Heart left ventricle (tissue), 16 donors: ENCODE measurements around the gene ELOVL2. TPM values are rescaled to one million over a fixed set of nuclear protein-coding genes. Genes with fewer than 3 reads are reported as not detected.

ENCODE experiments used
- ATAC-seq, 4 donors: fragments of 200-7000 bp; cut with Tn5 transposase; one replicate each; pipeline ENCODE4 v1.9.1; 2020 to 2022; ENCODE audit warnings: moderate library complexity in 4 of 4, mild to moderate bottlenecking in 3 of 4, moderate number of reproducible peaks in 1 of 4
- DNase-seq, 5 donors: peaks; one replicate each; pipeline ENCODE4 v3.0.0-alpha.2; 2020
- H3K27ac ChIP-seq, 12 donors: fragments of 200-600 bp; sonication (generic) in 4 of 12; one replicate each; pipeline versions ENCODE4 v1.5.0 to v1.8.0; 2016 to 2022; ENCODE audit warnings: mild to moderate bottlenecking in 2 of 12
- H3K27me3 ChIP-seq, 9 donors: fragments of 200-600 bp; sonication (generic) in 2 of 9; one replicate each; pipeline versions ENCODE4 v1.5.1 to v1.8.0; 2016 to 2022; ENCODE audit warnings: mild to moderate bottlenecking in 3 of 9
- H3K36me3 ChIP-seq, 9 donors: fragments of 200-600 bp; sonication (generic) in 2 of 9; one replicate each; pipeline versions ENCODE4 v1.5.0 to v1.8.0; 2018 to 2022; ENCODE audit warnings: mild to moderate bottlenecking in 2 of 9
- H3K4me1 ChIP-seq, 12 donors: fragments of 200-600 bp; sonication (generic) in 4 of 12; one replicate each; pipeline versions ENCODE4 v1.5.0 to v1.8.0; 2016 to 2022; ENCODE audit warnings: mild to moderate bottlenecking in 3 of 12
- H3K4me3 ChIP-seq, 12 donors: fragments of 200-600 bp; sonication (generic) in 4 of 12; one replicate each; pipeline versions ENCODE4 v1.5.0 to v1.8.0; 2017 to 2022; ENCODE audit warnings: mild to moderate bottlenecking in 9 of 12, moderate library complexity in 4 of 12
- H3K9me3 ChIP-seq, 12 donors: fragments of 200-600 bp; sonication (generic) in 4 of 12; one replicate each; pipeline versions ENCODE4 v1.5.0 to v1.8.0; 2016 to 2022; ENCODE audit warnings: mild to moderate bottlenecking in 1 of 12
- CTCF ChIP-seq, 12 donors: fragments of 200-600 bp; sonication (generic) in 4 of 12; IDR thresholded peaks; one replicate each; pipeline versions ENCODE4 v1.5.0 to v1.8.0; 2018 to 2022; ENCODE audit warnings: antibody characterized with exemption in 12 of 12, mild to moderate bottlenecking in 5 of 12
- POLR2A ChIP-seq, 2 donors: fragments of 450-650 bp; IDR thresholded peaks; one replicate each; pipeline ENCODE4 v1.6.1; 2017; ENCODE audit warnings: antibody characterized with exemption in 2 of 2, mild to moderate bottlenecking in 2 of 2, moderate library complexity in 2 of 2
- WGBS, 4 donors: extraction: QIAGEN DNeasy Blood & Tissue Kit in 2 of 4; methylation state at CpG; one replicate each; pipeline versions ENCODE4 v1.1.5 to v1.1.7; 2013 to 2018; 5-methylcytosine and 5-hydroxymethylcytosine counted together
- intact Hi-C, 10 donors: fragments of 100-400 bp; cut with DNase I; formaldehyde crosslinking; loops; one replicate each; pipeline versions ENCODE4 v1.11.1 to v1.14.2; 2022
- polyA plus RNA-seq, 2 donors: library from polyadenylated mRNA; stranded (reverse); fragments of 200-250 nt; gene quantifications; one replicate each; pipeline ENCODE4 v1.2.3, GENCODE V29; 2013
- total RNA-seq, 9 donors: library from RNA; depleted of rRNA in 2 of 9; stranded (reverse); fragments of >200 nt in 2 of 9; fragmentation: NEBNext Ultra II Directional in 3 of 9; extraction: Animal tissue kit (Norgen Biotek cat#: 25700) in 3 of 9; gene quantifications; one replicate each; pipeline versions ENCODE4 v1.1.0 to v1.2.4, GENCODE V29; 2016 to 2023
- donor health status: ischemic (EF 13 %, LVEDD 7.1; RV severe dilation, severe dysfunction).
- donor health status: healthy with polysubstance abuse.
- donor health status: DM: no; HTN: yes; CAD: no.
- donor health status: DM: no; HTN: no; CAD: no.
- donor health status: ischemic (EF 25% LVEDD 6.9; RV normal size, moderate dysfunction).
- donor health status: ischemic (EF 25% LVEDD 5.7; RV mildly dilated, moderate dysfunction).
- donor health status: healthy.
- donor health status: DM: yes; HTN: yes; CAD: no.
- donor health status: ischemic (EF 35%, LVEDD 5.7; RV mildly dilated, moderate dysfunction).
- donor health status: nonischemic (EF 11% LVEDD 7.7; RV severe dilation, severe dysfunction).
- donor health status: DM: yes; HTN: yes; CAD: no.
- donor health status: PGD.
- donor health status: ischemic (EF 29% LVEDD 5.4; RV normal size, mild dysfunction).
- donor health status: nonischemic (EF 23%, LVEDD 6.1; RV moderate dilation, normal function).

ELOVL2 gene
- total and polyA plus RNA-seq, 11 donors = 1.1 to 6.1 (median 1.6) TPM

DNA sequence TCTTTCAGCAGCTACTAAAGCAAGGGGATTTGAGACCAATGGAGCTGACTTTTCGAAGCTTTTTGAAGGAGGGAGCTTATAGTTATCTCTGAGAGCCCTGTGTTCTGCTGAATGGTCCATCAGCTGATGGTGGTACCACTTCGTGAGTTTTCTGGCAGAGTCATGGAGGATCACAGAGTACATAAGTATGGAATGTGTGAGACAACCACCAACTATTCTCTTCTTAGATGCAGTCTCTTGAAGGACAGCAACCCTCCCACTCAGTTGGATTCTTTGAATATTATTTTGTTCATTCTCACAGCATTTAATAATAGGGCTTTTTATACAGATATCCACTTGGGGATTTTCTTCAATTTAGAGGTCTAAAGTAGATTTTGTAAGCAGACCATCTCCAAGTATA is 75.3 kb downstream of the ELOVL2 start:
- Histone ChIP-seq H3K36me3 (peaks cover 0 to 4% (median 0%) of the 10 kb centered on the region in 9 donors), H3K4me3 (no peak overlapping the region), H3K4me1 (no peaks in the 10 kb centered on the region), H3K9me3 (peaks cover 0 to 23% (median 6%) of the 10 kb centered on the region in 12 donors), H3K27ac (no peak overlapping the region), H3K27me3 (no peaks in the 10 kb centered on the region)
- ATAC-seq (no peak), DNase-seq (no peak)
- intact Hi-C loops = no loop called here
- WGBS, 4 donors = 50 to 73% (median 63%) methylated on average over 2 of the region's 2 CpGs
- TF ChIP-seq CTCF (IDR thresholded peaks at IDR 0.05) (no peak), POLR2A (IDR thresholded peaks at IDR 0.05) (no peak)

DNA sequence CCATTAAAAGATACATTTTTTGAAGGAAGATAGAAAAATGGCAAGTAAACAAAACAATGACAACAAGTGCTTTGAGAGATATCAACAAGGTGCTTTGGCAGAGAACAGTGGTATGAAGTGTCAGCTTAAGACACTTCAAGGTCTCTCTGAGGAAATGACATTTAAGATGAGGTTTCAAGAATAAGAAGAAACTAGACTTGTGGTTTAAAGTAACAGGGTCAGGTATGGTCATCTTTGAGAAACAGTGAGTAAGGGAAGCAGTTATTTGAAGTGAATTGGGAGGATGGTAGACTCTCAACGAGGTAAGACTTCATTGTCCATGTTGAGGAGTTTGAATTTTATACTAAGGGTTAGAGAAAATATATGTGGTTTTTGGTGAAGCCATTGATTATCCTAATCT is 79.4 kb downstream of the ELOVL2 start:
- no peak for DNase-seq
- no peak for TF ChIP-seq CTCF (IDR thresholded peaks at IDR 0.05)
- TF ChIP-seq POLR2A (IDR thresholded peaks at IDR 0.05) = no peak
- peaks cover 0 to 4% (median 0%) of the 10 kb centered on the region in 9 donors for H3K36me3 ChIP-seq
- H3K4me1 ChIP-seq = peaks cover 0 to 12% (median 0%) of the 10 kb centered on the region in 12 donors
- 66 to 88% (median 84%) methylated on average over 1 of the region's 1 CpG for WGBS, 4 donors
- H3K4me3 ChIP-seq = no peak overlapping the region
- peaks cover 0 to 23% (median 6%) of the 10 kb centered on the region in 12 donors for H3K9me3 ChIP-seq
- intact Hi-C loops = loop anchor here in 1 of 10 donors (5.0 kb wide), 1 partner anchor 43 kb away; no protein-coding TSS in a partner anchor
- no peaks in the 10 kb centered on the region for H3K27me3 ChIP-seq
- ATAC-seq = no peak
- H3K27ac ChIP-seq = no peak overlapping the region

GRCh38 chr6:10963113-10963512 is 81.0 kb downstream of the ELOVL2 start:
- WGBS, 4 donors = 45 to 74% (median 64%) methylated on average over 2 of the region's 2 CpGs
- DNase-seq (no peak), ATAC-seq (no peak)
- Histone ChIP-seq H3K4me3 (no peak overlapping the region), H3K36me3 (peaks cover 0 to 4% (median 0%) of the 10 kb centered on the region in 9 donors), H3K9me3 (peaks cover 0 to 23% (median 6%) of the 10 kb centered on the region in 12 donors), H3K27ac (no peak overlapping the region), H3K4me1 (peaks cover 0 to 12% (median 0%) of the 10 kb centered on the region in 12 donors), H3K27me3 (no peaks in the 10 kb centered on the region)
- TF ChIP-seq CTCF (IDR thresholded peaks at IDR 0.05) = no peak
- no peak for TF ChIP-seq POLR2A (IDR thresholded peaks at IDR 0.05)
- intact Hi-C loops = loop anchor here in 1 of 10 donors (5.0 kb wide), 1 partner anchor 44 kb away; no protein-coding TSS in a partner anchor

- no peak overlapping the region for H3K27ac ChIP-seq
- H3K9me3 ChIP-seq = peaks cover 0 to 22% (median 6%) of the 10 kb centered on the region in 12 donors
- peaks cover 0 to 4% (median 0%) of the 10 kb centered on the region in 9 donors for H3K36me3 ChIP-seq
- peaks cover 0 to 12% (median 0%) of the 10 kb centered on the region in 12 donors for H3K4me1 ChIP-seq
- DNase-seq (no peak), ATAC-seq (peak in 1 of 4 donors; percentile 50)
- 61 to 69% (median 65%) methylated on average over 1 of the region's 1 CpG for WGBS, 4 donors
- no peaks in the 10 kb centered on the region for H3K27me3 ChIP-seq
- no peak overlapping the region for H3K4me3 ChIP-seq
- TF ChIP-seq POLR2A (IDR thresholded peaks at IDR 0.05) (no peak), CTCF (IDR thresholded peaks at IDR 0.05) (no peak)
- intact Hi-C loops = loop anchor here in 1 of 10 donors (5.0 kb wide), 1 partner anchor 45 kb away; no protein-coding TSS in a partner anchor
These were observed 81.4 kb downstream of the ELOVL2 start for GRCh38 chr6:10962673-10963072.
